Measurements from ENCODE around the gene TTC29.

The TTC29 gene

DNA sequence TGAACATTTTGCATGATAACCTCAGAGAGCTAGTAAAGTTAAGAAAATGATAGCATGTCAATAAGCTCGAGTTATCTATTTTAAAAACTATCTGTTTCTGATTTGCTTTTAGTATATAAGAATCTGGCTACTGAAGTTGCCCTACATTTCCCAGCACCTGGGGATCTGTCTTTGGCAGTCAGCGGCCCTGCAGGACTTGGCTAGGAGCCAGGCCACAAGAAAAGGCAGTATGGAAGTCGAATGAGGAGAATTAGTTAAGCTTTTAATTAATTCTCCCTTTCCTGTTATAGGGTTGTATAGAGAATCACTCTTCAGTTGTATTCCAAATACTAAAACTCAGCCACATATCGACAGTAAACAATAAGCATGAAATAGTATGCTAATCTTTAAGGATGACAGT lies 284.3 kb downstream of the TTC29 start:
- Histone ChIP-seq H3K9ac (ENCODE audit: low read length) (no peak overlapping the region), H3K27me3 (ENCODE audit: low read length) (no peaks in the 10 kb centered on the region), H3F3A (ENCODE audit: insufficient read depth) (no peaks in the 10 kb centered on the region), H3K4me3 (ENCODE audit: insufficient read depth, low read length, poor library complexity, severe bottlenecking) (no peak overlapping the region), H3K4me2 (ENCODE audit: low read depth, low read length, poor library complexity, severe bottlenecking) (no peak overlapping the region), H4K20me1 (ENCODE audit: low read depth, low read length) (no peaks in the 10 kb centered on the region), H3K36me3 (ENCODE audit: low read length) (no peaks in the 10 kb centered on the region), H2AFZ (ENCODE audit: low read depth, low read length, severe bottlenecking) (no peak overlapping the region), H3K9me3 (ENCODE audit: insufficient read depth, low read length) (no peaks in the 10 kb centered on the region), H3K27ac (ENCODE audit: low read depth, low read length) (no peak overlapping the region), H3K9me2 (replicated peaks; ENCODE audit: insufficient read depth, low read length) (no peaks in the 10 kb centered on the region), H3K79me2 (ENCODE audit: insufficient read depth, low read length) (no peaks in the 10 kb centered on the region)
- TF ChIP-seq EZH2phosphoT487 (conservative IDR thresholded peaks at IDR 0.05; ENCODE audit: low read length) (no peak), CTCF (IDR thresholded peaks at IDR 0.05; ENCODE audit: insufficient read depth, low read length, poor library complexity, severe bottlenecking) (no peak)
